ENCODE results near the gene EIF3B. TPM values are rescaled to one million over a fixed set of nuclear protein-coding genes. Genes with fewer than 3 reads are reported as not detected.
A peak's percentile ranks its signal among the peaks of the same experiment; 100 is the strongest.
"Not testable (repeated sequence)": the region's sequence is repeated elsewhere in the genome, so short reads cannot be mapped to it uniquely, and the experiment has no call there.

The EIF3B gene
- 306 and 314 TPM in 2 replicates for total RNA-seq (2022)
- Bru-seq, nascent RNA, result percentile 92 among the genes with signal in this experiment
- BruChase-seq, experiment 1, labeled RNA remaining after a 2-hour chase, result percentile 93 among the genes with signal in this experiment
- BruChase-seq, experiment 2, labeled RNA remaining after a 6-hour chase, result percentile 97 among the genes with signal in this experiment
- long read RNA-seq, transcript EIF3B-202 (19 exons, 2,966 nt), result major isoform, 283 of 839 reads
- long read RNA-seq, transcript EIF3B-201 (19 exons, 3,055 nt), result minor isoform, 276 of 839 reads
- long read RNA-seq, partial matches to known transcripts, result 56 of 839 reads
- long read RNA-seq, other reads (novel, unspliced or antisense), result 222 of 839 reads

DNA sequence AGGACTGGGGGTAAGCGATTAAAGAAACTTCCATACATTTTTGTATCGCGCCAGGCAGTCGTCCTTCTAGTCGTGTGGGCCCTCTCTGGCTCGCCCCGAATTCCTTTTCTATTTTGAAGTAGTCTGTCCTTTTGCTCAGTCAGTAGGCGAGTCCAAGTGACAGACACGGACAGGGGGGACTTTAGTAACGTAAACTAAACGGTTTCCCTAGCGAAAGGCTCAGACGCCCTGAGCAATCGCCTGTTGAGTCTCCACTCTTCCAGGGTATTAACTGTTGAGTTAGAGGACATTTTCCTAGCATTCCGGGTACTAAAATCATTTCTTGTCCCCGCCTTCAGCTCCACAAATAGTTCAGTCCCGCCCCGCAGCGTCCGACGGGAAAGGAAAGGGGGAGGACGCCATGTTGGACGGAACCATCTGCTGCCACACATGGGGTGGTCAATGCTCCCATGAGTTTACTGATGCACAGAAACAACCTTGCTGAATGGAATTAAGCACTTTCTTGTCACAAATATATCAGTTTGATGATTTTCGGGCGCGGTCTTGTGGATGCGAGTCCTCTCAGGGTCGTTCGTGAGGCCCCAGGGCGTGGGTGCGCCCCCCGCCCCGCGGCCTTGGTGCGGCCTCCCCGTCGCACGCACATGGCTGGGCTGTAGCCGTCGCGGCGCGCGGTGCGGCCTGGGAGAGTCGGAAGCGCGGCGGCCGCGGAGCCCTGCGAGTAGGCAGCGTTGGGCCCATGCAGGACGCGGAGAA is at the start of gene EIF3B:
EIF3B (plus strand) TSS at position 642 of the 753 bp plus-strand sequence; CDS start at position 737, 95 bp downstream.
- no peaks in the 10 kb centered on the region for H3K27me3 Mint-ChIP-seq (ENCODE audit: insufficient read depth, unreplicated experiment)
- TF ChIP-seq CTCF (IDR thresholded peaks at IDR 0.05; ENCODE audit: insufficient read depth in 1 of 2, low read depth in 1 of 2, low read length in 1 of 2, severe bottlenecking in 1 of 2, unreplicated experiment in 1 of 2), result no peak
- peak within 1 kb of the TSS; percentile 100 for H3K27ac Mint-ChIP-seq (ENCODE audit: unreplicated experiment)
- no peaks in the 10 kb centered on the region for H3K36me3 ChIP-seq (ENCODE audit: control insufficient read depth, insufficient read depth, low read length)
- no peaks in the 10 kb centered on the region for H3K9me3 Mint-ChIP-seq (ENCODE audit: unreplicated experiment)
- peaks cover 8% of the 10 kb centered on the region for H3K4me1 Mint-ChIP-seq (ENCODE audit: low read depth, unreplicated experiment)
- POLR2A ChIA-PET, result interaction anchor here (0.5 to 1.7 kb wide), 6 partner anchors 45 to 452 kb away, joined by 3 to 8 read pairs (median 6); partner anchors contain the start of genes CHST12, MRM2 and NUDT1
- H3K27me3 ChIP-seq (replicated peaks; ENCODE audit: control insufficient read depth, insufficient read depth, low read length), result no peaks in the 10 kb centered on the region
- H3K4me1 ChIP-seq, result no peaks in the 10 kb centered on the region
- peaks cover 61% of the 10 kb centered on the region for H3K36me3 Mint-ChIP-seq (ENCODE audit: insufficient read depth, unreplicated experiment)
- CTCF ChIA-PET, result interaction anchor here (1.0 kb wide), 1 partner anchor 114 kb away, joined by 3 read pairs; no protein-coding TSS in a partner anchor
- H3K4me3 ChIP-seq (ENCODE audit: low read depth, low read length), result peak within 1 kb of the TSS; percentile 99
- DNase-seq, result peak; percentile 90 to 91
- intact Hi-C loops (cut with micrococcal nuclease; ENCODE audit: unreplicated experiment), result loop anchor here (5.0 kb wide), 1 partner anchor 42 kb away; the partner anchor contains the start of gene SNX8
- no TSS peak for BruUV-seq (replicated peaks)
- H3K4me3 Mint-ChIP-seq (ENCODE audit: unreplicated experiment), result peak within 1 kb of the TSS; percentile 94
- no peaks in the 10 kb centered on the region for H3K9me3 ChIP-seq

GRCh38 chr7:2305258-2305657 is 49.4 kb upstream of the EIF3B start:
- CTCF ChIA-PET; H3K27me3 ChIP-seq (replicated peaks; ENCODE audit: control insufficient read depth, insufficient read depth, low read length); H3K9me3 Mint-ChIP-seq (ENCODE audit: unreplicated experiment); DNase-seq; POLR2A ChIA-PET; intact Hi-C loops (cut with micrococcal nuclease; ENCODE audit: unreplicated experiment); H3K4me3 Mint-ChIP-seq (ENCODE audit: unreplicated experiment); H3K36me3 ChIP-seq (ENCODE audit: control insufficient read depth, insufficient read depth, low read length); H3K4me3 ChIP-seq (ENCODE audit: low read depth, low read length); H3K9me3 ChIP-seq; H3K27me3 Mint-ChIP-seq (ENCODE audit: insufficient read depth, unreplicated experiment); BruUV-seq (replicated peaks); H3K4me1 Mint-ChIP-seq (ENCODE audit: low read depth, unreplicated experiment): not testable (repeated sequence)
- peaks cover 17% of the 10 kb centered on the region for H3K4me1 ChIP-seq
- H3K36me3 Mint-ChIP-seq (ENCODE audit: insufficient read depth, unreplicated experiment), result peaks cover 22% of the 10 kb centered on the region
- peak overlapping the region; percentile 39 for H3K27ac Mint-ChIP-seq (ENCODE audit: unreplicated experiment)

DNA sequence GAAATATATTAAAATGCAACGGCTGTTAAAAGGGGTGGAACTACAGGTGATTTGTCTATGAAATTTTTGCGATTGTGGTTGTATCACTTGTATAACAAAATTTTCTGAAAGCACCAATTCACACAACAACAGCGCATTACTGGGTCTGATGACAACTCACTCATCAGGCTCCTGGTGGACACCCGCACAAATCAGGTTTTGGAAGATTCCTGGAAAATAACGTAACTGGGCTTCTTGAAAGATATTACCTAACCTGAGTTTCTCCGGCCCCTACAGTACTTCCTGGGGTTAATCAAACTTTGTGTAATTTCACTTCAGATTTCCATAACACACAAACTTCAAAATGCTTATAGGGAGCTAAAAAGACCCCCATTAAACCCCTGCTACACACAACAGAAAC is 47.9 kb upstream of the EIF3B start:
- CTCF ChIA-PET, result no interaction called here

More for the DNA sequence above, 47.9 kb upstream of the EIF3B start:
- Histone ChIP-seq H3K27me3 (replicated peaks; ENCODE audit: control insufficient read depth, insufficient read depth, low read length) (no peaks in the 10 kb centered on the region), H3K4me3 (ENCODE audit: low read depth, low read length) (no peak overlapping the region), H3K9me3 (no peaks in the 10 kb centered on the region), H3K4me1 (peaks cover 26% of the 10 kb centered on the region), H3K36me3 (ENCODE audit: control insufficient read depth, insufficient read depth, low read length) (no peaks in the 10 kb centered on the region; the same call in 1 of the 2 replicates)
- Mint-ChIP-seq H3K27ac (ENCODE audit: unreplicated experiment) (no peak overlapping the region), H3K9me3 (ENCODE audit: unreplicated experiment) (no peaks in the 10 kb centered on the region), H3K36me3 (ENCODE audit: insufficient read depth, unreplicated experiment) (peaks cover 15% of the 10 kb centered on the region), H3K27me3 (ENCODE audit: insufficient read depth, unreplicated experiment) (no peaks in the 10 kb centered on the region), H3K4me1 (ENCODE audit: low read depth, unreplicated experiment) (peaks cover 5% of the 10 kb centered on the region), H3K4me3 (ENCODE audit: unreplicated experiment) (no peak overlapping the region)
- intact Hi-C loops (cut with micrococcal nuclease; ENCODE audit: unreplicated experiment), result no loop called here
- DNase-seq, result no peak
- no TSS peak for BruUV-seq (replicated peaks)
- POLR2A ChIA-PET, result no interaction called here
- no peak for TF ChIP-seq CTCF (IDR thresholded peaks at IDR 0.05; ENCODE audit: insufficient read depth in 1 of 2, low read depth in 1 of 2, low read length in 1 of 2, severe bottlenecking in 1 of 2, unreplicated experiment in 1 of 2)

All from Caco-2 (cell line).